IMR-90 (cell line): Measurements from ENCODE around the gene FAAP20. TPM values are rescaled to one million over a fixed set of nuclear protein-coding genes. Genes with fewer than 3 reads are reported as not detected.

ENCODE experiments used
- ATAC-seq: fragments of 200-7000 bp; cut with Tn5 transposase; 2 replicates; pipeline ENCODE4 v1.9.1; 2020; ENCODE audit warnings: low read depth, mild to moderate bottlenecking, moderate library complexity
- BruUV-seq: library from RNA; stranded (reverse); fragments of 400-500 nt; replicated peaks from 2 replicates; lab custom pipeline; 2021; lab: Mats Ljungman, UMichigan
- CTCF ChIA-PET: fragments of 300-600 bp; formaldehyde crosslinking; extraction: SDS; loops from one replicate; lab custom pipeline; 2021; ENCODE audit warnings: antibody characterized with exemption; lab: Yijun Ruan, JAX
- POLR2A ChIA-PET: fragments of 300-600 bp; sonication (Branson Sonifier 250); formaldehyde crosslinking; loops from one replicate; lab custom pipeline; 2022; ENCODE audit warnings: antibody characterized with exemption; ENCODE audit not compliant: unreplicated experiment; lab: Charles Lee
- DNase-seq: peaks from one replicate; pipeline ENCODE4 v3.0.0; 2013
- H2AFZ ChIP-seq: replicated peaks from 2 replicates; pipeline ENCODE3; 2013; ENCODE audit warnings: low read length, mild to moderate bottlenecking; ENCODE audit not compliant: poor library complexity
- H2AK5ac ChIP-seq: 2 replicates; pipeline ENCODE4 v1.6.1; 2013; ENCODE audit warnings: low read depth, low read length, inconsistent platforms
- H2AK9ac ChIP-seq: replicated peaks from 2 replicates; pipeline ENCODE3; 2013; ENCODE audit warnings: mild to moderate bottlenecking, low read depth, low read length, moderate library complexity; ENCODE audit not compliant: poor library complexity
- H2BK120ac ChIP-seq: 2 replicates; pipeline ENCODE4 v1.6.1; 2013; ENCODE audit warnings: low read depth, low read length, inconsistent platforms
- H2BK15ac ChIP-seq: 3 replicates; pipeline ENCODE4 v1.6.1; 2013; ENCODE audit warnings: low read depth, low read length, inconsistent platforms
- H2BK20ac ChIP-seq: 2 replicates; pipeline ENCODE4 v1.6.1; 2013; ENCODE audit warnings: low read depth, mild to moderate bottlenecking, inconsistent platforms, low read length, moderate library complexity
- H2BK5ac ChIP-seq: 2 replicates; pipeline ENCODE4 v1.6.1; 2013; ENCODE audit warnings: mild to moderate bottlenecking, low read depth, low read length, inconsistent platforms; ENCODE audit not compliant: poor library complexity, severe bottlenecking
- H3K14ac ChIP-seq: replicated peaks from 2 replicates; pipeline ENCODE4 v1.6.1; 2013; ENCODE audit warnings: low read depth, low read length, inconsistent platforms
- H3K18ac ChIP-seq: 2 replicates; pipeline ENCODE4 v1.6.1; 2013; ENCODE audit warnings: low read depth, low read length, control low read depth
- H3K23ac ChIP-seq: 2 replicates; pipeline ENCODE4 v1.6.1; 2013; ENCODE audit warnings: low read depth, low read length, inconsistent platforms
- H3K27ac ChIP-seq: 2 replicates; pipeline ENCODE4 v1.5.1; 2013; ENCODE audit warnings: mild to moderate bottlenecking, control low read depth, low read length; ENCODE audit not compliant: insufficient read depth
- H3K27me3 ChIP-seq: 2 replicates; pipeline ENCODE4 v1.6.1; 2013; ENCODE audit warnings: low read length; ENCODE audit not compliant: control insufficient read depth, insufficient read depth
- H3K36me3 ChIP-seq: 2 replicates; pipeline ENCODE4 v1.6.1; 2013; ENCODE audit warnings: low read length, mixed read lengths; ENCODE audit not compliant: control insufficient read depth, insufficient read depth
- H3K4ac ChIP-seq: 2 replicates; pipeline ENCODE4 v1.6.1; 2013; ENCODE audit warnings: low read depth, low read length, inconsistent platforms
- H3K4me1 ChIP-seq: 2 replicates; pipeline ENCODE4 v1.6.1; 2013; ENCODE audit warnings: low read length, mixed read lengths; ENCODE audit not compliant: control insufficient read depth, insufficient read depth
- H3K4me2 ChIP-seq: 2 replicates; pipeline ENCODE4 v1.6.1; 2013; ENCODE audit warnings: low read depth, mild to moderate bottlenecking, control low read depth, low read length, moderate library complexity
- H3K4me3 ChIP-seq: 2 replicates; pipeline ENCODE4 v1.5.1; 2013; ENCODE audit warnings: low read depth, mild to moderate bottlenecking, control low read depth, low read length, moderate library complexity; ENCODE audit not compliant: insufficient read depth
- H3K56ac ChIP-seq: 2 replicates; pipeline ENCODE4 v1.6.1; 2013; ENCODE audit warnings: low read length, inconsistent platforms; ENCODE audit not compliant: insufficient read depth; ENCODE audit errors: extremely low read depth
- H3K79me1 ChIP-seq, 2 experiments: 2 replicates each; pipeline ENCODE4 v1.6.1; 2013; ENCODE audit warnings: low read length in 2 of 2, inconsistent platforms in 1 of 2, low read depth in 1 of 2
- H3K9ac ChIP-seq: 2 replicates; pipeline ENCODE4 v1.6.1; 2013; ENCODE audit warnings: low read depth, low read length, control low read depth
- H3K9me1 ChIP-seq: 2 replicates; pipeline ENCODE4 v1.6.1; 2013; ENCODE audit warnings: low read length, inconsistent platforms; ENCODE audit not compliant: insufficient read depth
- H3K9me3 ChIP-seq: 2 replicates; pipeline ENCODE4 v1.6.1; 2013; ENCODE audit warnings: low read length; ENCODE audit not compliant: control insufficient read depth, insufficient read depth
- H4K20me1 ChIP-seq: 2 replicates; pipeline ENCODE4 v1.6.1; 2013; ENCODE audit warnings: low read length, inconsistent platforms; ENCODE audit not compliant: insufficient read depth
- H4K5ac ChIP-seq: 2 replicates; pipeline ENCODE4 v1.6.1; 2013; ENCODE audit warnings: mild to moderate bottlenecking, low read depth, low read length, control low read depth
- H4K8ac ChIP-seq, 2 experiments: 2 replicates each; pipeline ENCODE4 v1.6.1; 2013; ENCODE audit warnings: low read depth in 2 of 2, low read length in 2 of 2, control low read depth in 1 of 2, inconsistent platforms in 1 of 2
- H4K91ac ChIP-seq: 2 replicates; pipeline ENCODE4 v1.6.1; 2013; ENCODE audit warnings: low read depth, low read length, inconsistent platforms; ENCODE audit not compliant: insufficient read depth
- BHLHE40 ChIP-seq: fragments of 150-350 bp; IDR thresholded peaks from 2 replicates; pipeline ENCODE4 v1.6.1; 2016; ENCODE audit warnings: mild to moderate bottlenecking, low read depth, low read length
- CEBPB ChIP-seq: IDR thresholded peaks from 2 replicates; pipeline ENCODE4 v1.6.1; 2012; ENCODE audit warnings: low read depth, low read length, improper control_type of control experiment
- CHD1 ChIP-seq: IDR thresholded peaks from 2 replicates; pipeline ENCODE4 v1.6.1; 2012; ENCODE audit warnings: low read depth, low read length, improper control_type of control experiment
- CTCF ChIP-seq: conservative IDR thresholded peaks from 2 replicates; pipeline ENCODE4 v1.5.1; 2012; ENCODE audit warnings: mild to moderate bottlenecking, low read depth, low read length, improper control_type of control experiment
- ELK1 ChIP-seq: fragments of 150-350 bp; IDR thresholded peaks from 2 replicates; pipeline ENCODE4 v1.6.1; 2016; ENCODE audit warnings: low read depth, mild to moderate bottlenecking, low read length, moderate library complexity, borderline replicate concordance
- FOS ChIP-seq: fragments of 150-350 bp; IDR thresholded peaks from 2 replicates; pipeline ENCODE4 v1.6.1; 2016; ENCODE audit warnings: low read depth, low read length
- MAFK ChIP-seq: IDR thresholded peaks from 2 replicates; pipeline ENCODE4 v1.6.1; 2012; ENCODE audit warnings: low read depth, low read length, improper control_type of control experiment
- MAZ ChIP-seq: IDR thresholded peaks from 2 replicates; pipeline ENCODE4 v1.6.1; 2012; ENCODE audit warnings: low read depth, mild to moderate bottlenecking, low read length, improper control_type of control experiment, moderate library complexity, borderline replicate concordance
- MXI1 ChIP-seq: IDR thresholded peaks from 2 replicates; pipeline ENCODE4 v1.6.1; 2012; ENCODE audit warnings: low read depth, mild to moderate bottlenecking, low read length, moderate library complexity, borderline replicate concordance
- NFE2L2 ChIP-seq: fragments of 150-350 bp; IDR thresholded peaks from 2 replicates; pipeline ENCODE4 v1.6.1; 2016; ENCODE audit warnings: low read depth, mild to moderate bottlenecking, low read length
- POLR2A ChIP-seq: IDR thresholded peaks from 2 replicates; pipeline ENCODE4 v1.6.1; 2012; ENCODE audit warnings: mild to moderate bottlenecking, low read depth, low read length
- RAD21 ChIP-seq: IDR thresholded peaks from 2 replicates; pipeline ENCODE4 v1.6.1; 2012; ENCODE audit warnings: low read length, improper control_type of control experiment
- RCOR1 ChIP-seq: IDR thresholded peaks from 2 replicates; pipeline ENCODE4 v1.6.1; 2012; ENCODE audit warnings: mild to moderate bottlenecking, low read length, improper control_type of control experiment; ENCODE audit not compliant: insufficient replicate concordance
- RFX5 ChIP-seq: IDR thresholded peaks from 2 replicates; pipeline ENCODE4 v1.8.0; 2012; ENCODE audit warnings: low read depth, mild to moderate bottlenecking, low read length, moderate library complexity
- SMC3 ChIP-seq: fragments of 150-350 bp; IDR thresholded peaks from 2 replicates; pipeline ENCODE4 v1.6.1; 2016; ENCODE audit warnings: low read depth, mild to moderate bottlenecking, antibody characterized with exemption, low read length, moderate library complexity
- USF2 ChIP-seq: fragments of 150-350 bp; IDR thresholded peaks from 2 replicates; pipeline ENCODE4 v1.6.1; 2017; ENCODE audit warnings: mild to moderate bottlenecking, antibody characterized with exemption, low read length, low read depth
- WGBS, 2 experiments: methylation state at CpG; one replicate each; pipeline versions ENCODE4 v1.1.5 to v1.1.7; 2013; ENCODE audit warnings: missing lambda C conversion rate in 2 of 2; ENCODE audit not compliant: insufficient read length in 1 of 2; ENCODE audit errors: extremely low coverage in 2 of 2; 5-methylcytosine and 5-hydroxymethylcytosine counted together
- dilution Hi-C: fragments of 300-500 bp; cut with HindIII; formaldehyde crosslinking; loops from one replicate; pipeline ENCODE4 v1.14.3; 2018; ENCODE audit warnings: low sequenced_read_pairs; ENCODE audit not compliant: unreplicated experiment
- in situ Hi-C: fragments of 300-500 bp; cut with MboI; formaldehyde crosslinking; loops from 3 replicates; pipeline ENCODE4 v1.14.3; 2019; ENCODE audit warnings: low sequenced_read_pairs, inconsistent platforms, mixed read lengths
- intact Hi-C: fragments of 100-400 bp; cut with micrococcal nuclease; formaldehyde crosslinking; loops from 2 replicates; pipeline ENCODE4 v1.10.0; 2022
- polyA plus RNA-seq, 3 experiments: library from polyadenylated mRNA; depleted of rRNA; stranded (reverse); fragments of >200 nt; gene quantifications; 2 replicates each; pipeline ENCODE4 v1.2.3, GENCODE V29; 2012; ENCODE audit warnings: low replicate concordance in 1 of 3
- total RNA-seq: library from RNA; depleted of rRNA; stranded (reverse); fragments of >200 nt; gene quantifications from 2 replicates; pipeline ENCODE4 v1.2.3, GENCODE V29; 2012

FAAP20 gene
- total and polyA plus RNA-seq, 2 of the 4 experiments (the other 2 are of a cell fraction): 6.5 to 31.5 TPM

- Histone ChIP-seq H2BK120ac (no peak overlapping the region), H3K4ac (no peak overlapping the region), H3K23ac (no peak overlapping the region), H2AK9ac (no peak overlapping the region), H4K91ac (no peak overlapping the region), H3K56ac (no peak overlapping the region), H3K9me1 (no peaks in the 10 kb centered on the region), H3K9ac (no peak overlapping the region), H2BK15ac (no peak overlapping the region), H4K5ac (no peak overlapping the region), H3K14ac (no peak overlapping the region), H2BK20ac (no peak overlapping the region), H3K9me3 (no peaks in the 10 kb centered on the region), H3K4me3 (no peak overlapping the region), H4K8ac (no peak overlapping the region), H2BK5ac (no peak overlapping the region), H3K27me3 (peaks cover 8% of the 10 kb centered on the region; the same call in 1 of the 2 replicates), H3K4me1 (no peaks in the 10 kb centered on the region), H3K36me3 (no peaks in the 10 kb centered on the region), H2AFZ (peak overlapping the region; percentile 32), H3K4me2 (no peak overlapping the region), H2AK5ac (no peak overlapping the region), H3K18ac (no peak overlapping the region), H4K20me1 (no peaks in the 10 kb centered on the region), H3K27ac (no peak overlapping the region), H3K79me1 (no peaks in the 10 kb centered on the region)
- intact Hi-C loops: no loop called here
- no TSS peak for BruUV-seq
- ChIA-PET POLR2A (no interaction called here), CTCF (no interaction called here)
- WGBS, 2 experiments: 88% methylated on average over 9 of the region's 10 CpGs; no CpG with 5 or more reads in 1 of the 2 experiments
- ATAC-seq (no peak), DNase-seq (no peak)
- dilution Hi-C loops: no loop called here
- TF ChIP-seq MXI1 (no peak), NFE2L2 (no peak), BHLHE40 (no peak), POLR2A (no peak), USF2 (no peak), CHD1 (no peak), SMC3 (no peak), CTCF (no peak), RCOR1 (no peak), FOS (no peak), CEBPB (no peak), ELK1 (no peak), RAD21 (no peak), MAZ (no peak), RFX5 (no peak), MAFK (no peak)
- in situ Hi-C loops: loop anchor here (10.0 kb wide), 1 partner anchor 190 kb away; no protein-coding TSS in a partner anchor
These were observed 39.4 kb downstream of the FAAP20 start for GRCh38 chr1:2155147-2155598.
